ENCODE measurements around the gene MAJIN. TPM values are rescaled to one million over a fixed set of nuclear protein-coding genes. Genes with fewer than 3 reads are reported as not detected.

The MAJIN gene
- total and polyA plus RNA-seq, 9 of the 15 experiments (the other 6 are each of a cell fraction or from before 2014, with no cell fraction given): 0.17 to 0.83 (median 0.24) TPM; not detected in 2

DNA sequence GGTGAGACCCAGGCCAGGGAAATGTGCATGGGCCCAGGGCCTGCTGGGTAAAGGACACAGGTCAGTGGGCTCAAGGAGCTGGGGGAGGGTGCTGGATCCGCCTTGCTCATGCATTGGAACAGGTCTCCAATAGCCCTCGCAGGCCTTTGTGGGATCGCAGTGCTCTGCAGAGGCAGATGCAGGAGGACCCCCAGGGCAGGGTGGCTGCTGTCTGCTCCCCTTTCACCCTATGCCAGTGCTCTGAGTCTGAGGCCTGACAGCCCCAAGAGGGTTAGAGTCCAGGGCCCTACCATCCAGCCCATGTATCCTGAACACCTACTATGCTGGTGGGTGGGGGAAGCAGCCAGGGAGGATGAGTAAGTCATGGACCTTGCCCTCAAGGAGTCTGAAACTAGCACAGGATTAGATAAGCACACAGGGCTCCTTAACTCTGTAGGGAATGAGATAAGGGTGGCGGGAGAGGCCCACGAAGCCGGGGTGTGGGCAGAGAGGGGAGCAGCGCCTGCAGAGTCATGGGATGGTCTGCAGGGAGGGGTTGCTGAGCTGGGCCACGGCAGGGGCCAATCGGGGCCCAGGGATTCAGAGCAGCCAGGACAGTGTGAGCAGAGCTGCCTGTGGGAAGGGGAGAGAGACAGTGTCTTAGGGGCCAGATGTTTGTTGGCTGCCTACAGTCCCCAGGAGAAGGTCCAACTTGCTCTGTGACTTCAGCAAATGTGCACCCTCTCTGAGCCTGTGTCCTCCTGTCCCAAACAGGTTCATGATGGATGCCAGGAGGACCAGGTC, 83.0 kb downstream of the MAJIN start (continued):
- TF ChIP-seq, protein P1, sequence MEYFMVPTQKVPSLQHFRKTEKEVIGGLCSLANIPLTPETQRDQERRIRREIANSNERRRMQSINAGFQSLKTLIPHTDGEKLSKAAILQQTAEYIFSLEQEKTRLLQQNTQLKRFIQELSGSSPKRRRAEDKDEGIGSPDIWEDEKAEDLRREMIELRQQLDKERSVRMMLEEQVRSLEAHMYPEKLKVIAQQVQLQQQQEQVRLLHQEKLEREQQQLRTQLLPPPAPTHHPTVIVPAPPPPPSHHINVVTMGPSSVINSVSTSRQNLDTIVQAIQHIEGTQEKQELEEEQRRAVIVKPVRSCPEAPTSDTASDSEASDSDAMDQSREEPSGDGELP (CRISPR knock-in tag; IDR thresholded peaks at IDR 0.05; ENCODE audit: borderline replicate concordance): peak; percentile 86
- TF ChIP-seq RHOXF2B (CRISPR knock-in tag; conservative IDR thresholded peaks at IDR 0.05): no peak
- TF ChIP-seq, protein P2, sequence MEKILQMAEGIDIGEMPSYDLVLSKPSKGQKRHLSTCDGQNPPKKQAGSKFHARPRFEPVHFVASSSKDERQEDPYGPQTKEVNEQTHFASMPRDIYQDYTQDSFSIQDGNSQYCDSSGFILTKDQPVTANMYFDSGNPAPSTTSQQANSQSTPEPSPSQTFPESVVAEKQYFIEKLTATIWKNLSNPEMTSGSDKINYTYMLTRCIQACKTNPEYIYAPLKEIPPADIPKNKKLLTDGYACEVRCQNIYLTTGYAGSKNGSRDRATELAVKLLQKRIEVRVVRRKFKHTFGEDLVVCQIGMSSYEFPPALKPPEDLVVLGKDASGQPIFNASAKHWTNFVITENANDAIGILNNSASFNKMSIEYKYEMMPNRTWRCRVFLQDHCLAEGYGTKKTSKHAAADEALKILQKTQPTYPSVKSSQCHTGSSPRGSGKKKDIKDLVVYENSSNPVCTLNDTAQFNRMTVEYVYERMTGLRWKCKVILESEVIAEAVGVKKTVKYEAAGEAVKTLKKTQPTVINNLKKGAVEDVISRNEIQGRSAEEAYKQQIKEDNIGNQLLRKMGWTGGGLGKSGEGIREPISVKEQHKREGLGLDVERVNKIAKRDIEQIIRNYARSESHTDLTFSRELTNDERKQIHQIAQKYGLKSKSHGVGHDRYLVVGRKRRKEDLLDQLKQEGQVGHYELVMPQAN (IDR thresholded peaks at IDR 0.05; ENCODE audit: borderline replicate concordance): no peak
- TF ChIP-seq HNRNPLL (IDR thresholded peaks at IDR 0.05; ENCODE audit: low read depth, low read length, poor library complexity, severe bottlenecking): no peak
- no peak for TF ChIP-seq TCFL5 (CRISPR knock-in tag; conservative IDR thresholded peaks at IDR 0.05)
- TF ChIP-seq, protein P3, sequence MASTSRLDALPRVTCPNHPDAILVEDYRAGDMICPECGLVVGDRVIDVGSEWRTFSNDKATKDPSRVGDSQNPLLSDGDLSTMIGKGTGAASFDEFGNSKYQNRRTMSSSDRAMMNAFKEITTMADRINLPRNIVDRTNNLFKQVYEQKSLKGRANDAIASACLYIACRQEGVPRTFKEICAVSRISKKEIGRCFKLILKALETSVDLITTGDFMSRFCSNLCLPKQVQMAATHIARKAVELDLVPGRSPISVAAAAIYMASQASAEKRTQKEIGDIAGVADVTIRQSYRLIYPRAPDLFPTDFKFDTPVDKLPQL (IDR thresholded peaks at IDR 0.05; ENCODE audit: extremely low read depth, insufficient read length): no peak
- TF ChIP-seq SRF (CRISPR knock-in tag; IDR thresholded peaks at IDR 0.05): peak in 1 of 2 experiments; percentile 88; a peak in 1 of 4 replicates
- TF ChIP-seq, protein P4, sequence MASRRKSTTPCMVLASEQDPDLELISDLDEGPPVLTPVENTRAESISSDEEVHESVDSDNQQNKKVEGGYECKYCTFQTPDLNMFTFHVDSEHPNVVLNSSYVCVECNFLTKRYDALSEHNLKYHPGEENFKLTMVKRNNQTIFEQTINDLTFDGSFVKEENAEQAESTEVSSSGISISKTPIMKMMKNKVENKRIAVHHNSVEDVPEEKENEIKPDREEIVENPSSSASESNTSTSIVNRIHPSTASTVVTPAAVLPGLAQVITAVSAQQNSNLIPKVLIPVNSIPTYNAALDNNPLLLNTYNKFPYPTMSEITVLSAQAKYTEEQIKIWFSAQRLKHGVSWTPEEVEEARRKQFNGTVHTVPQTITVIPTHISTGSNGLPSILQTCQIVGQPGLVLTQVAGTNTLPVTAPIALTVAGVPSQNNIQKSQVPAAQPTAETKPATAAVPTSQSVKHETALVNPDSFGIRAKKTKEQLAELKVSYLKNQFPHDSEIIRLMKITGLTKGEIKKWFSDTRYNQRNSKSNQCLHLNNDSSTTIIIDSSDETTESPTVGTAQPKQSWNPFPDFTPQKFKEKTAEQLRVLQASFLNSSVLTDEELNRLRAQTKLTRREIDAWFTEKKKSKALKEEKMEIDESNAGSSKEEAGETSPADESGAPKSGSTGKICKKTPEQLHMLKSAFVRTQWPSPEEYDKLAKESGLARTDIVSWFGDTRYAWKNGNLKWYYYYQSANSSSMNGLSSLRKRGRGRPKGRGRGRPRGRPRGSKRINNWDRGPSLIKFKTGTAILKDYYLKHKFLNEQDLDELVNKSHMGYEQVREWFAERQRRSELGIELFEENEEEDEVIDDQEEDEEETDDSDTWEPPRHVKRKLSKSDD (conservative IDR thresholded peaks at IDR 0.05; ENCODE audit: low read length): no peak
- peak; percentile 90 for TF ChIP-seq ZNF316 (IDR thresholded peaks at IDR 0.05)
- TF ChIP-seq, protein P5, sequence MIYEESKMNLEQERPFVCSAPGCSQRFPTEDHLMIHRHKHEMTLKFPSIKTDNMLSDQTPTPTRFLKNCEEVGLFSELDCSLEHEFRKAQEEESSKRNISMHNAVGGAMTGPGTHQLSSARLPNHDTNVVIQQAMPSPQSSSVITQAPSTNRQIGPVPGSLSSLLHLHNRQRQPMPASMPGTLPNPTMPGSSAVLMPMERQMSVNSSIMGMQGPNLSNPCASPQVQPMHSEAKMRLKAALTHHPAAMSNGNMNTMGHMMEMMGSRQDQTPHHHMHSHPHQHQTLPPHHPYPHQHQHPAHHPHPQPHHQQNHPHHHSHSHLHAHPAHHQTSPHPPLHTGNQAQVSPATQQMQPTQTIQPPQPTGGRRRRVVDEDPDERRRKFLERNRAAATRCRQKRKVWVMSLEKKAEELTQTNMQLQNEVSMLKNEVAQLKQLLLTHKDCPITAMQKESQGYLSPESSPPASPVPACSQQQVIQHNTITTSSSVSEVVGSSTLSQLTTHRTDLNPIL (CRISPR knock-in tag; IDR thresholded peaks at IDR 0.05): no peak
- TF ChIP-seq, protein P6, sequence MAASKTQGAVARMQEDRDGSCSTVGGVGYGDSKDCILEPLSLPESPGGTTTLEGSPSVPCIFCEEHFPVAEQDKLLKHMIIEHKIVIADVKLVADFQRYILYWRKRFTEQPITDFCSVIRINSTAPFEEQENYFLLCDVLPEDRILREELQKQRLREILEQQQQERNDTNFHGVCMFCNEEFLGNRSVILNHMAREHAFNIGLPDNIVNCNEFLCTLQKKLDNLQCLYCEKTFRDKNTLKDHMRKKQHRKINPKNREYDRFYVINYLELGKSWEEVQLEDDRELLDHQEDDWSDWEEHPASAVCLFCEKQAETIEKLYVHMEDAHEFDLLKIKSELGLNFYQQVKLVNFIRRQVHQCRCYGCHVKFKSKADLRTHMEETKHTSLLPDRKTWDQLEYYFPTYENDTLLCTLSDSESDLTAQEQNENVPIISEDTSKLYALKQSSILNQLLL (CRISPR knock-in tag; IDR thresholded peaks at IDR 0.05; ENCODE audit: borderline replicate concordance): no peak
- TF ChIP-seq RUNX1 (IDR thresholded peaks at IDR 0.05; ENCODE audit: low read depth): 0 out of 2 replicates have a peak, but pooled peaks have one; percentile 36
- TF ChIP-seq HDAC3 (IDR thresholded peaks at IDR 0.05; ENCODE audit: borderline replicate concordance, partially characterized antibody): peak; percentile 94
- no peak for TF ChIP-seq SMC3 (conservative IDR thresholded peaks at IDR 0.05; ENCODE audit: insufficient read depth, low read depth, low read length)
- TF ChIP-seq POLR2AphosphoS2 (IDR thresholded peaks at IDR 0.05; ENCODE audit: low read length): no peak; the same call in 1 of the 2 replicates
- no peak for TF ChIP-seq ZNF778 (CRISPR knock-in tag; IDR thresholded peaks at IDR 0.05)
- TF ChIP-seq ESRRB (CRISPR knock-in tag; IDR thresholded peaks at IDR 0.05; ENCODE audit: borderline replicate concordance): no peak
- peak; percentile 87 for TF ChIP-seq ZEB2 (IDR thresholded peaks at IDR 0.05)

All from K562 (cell line).